Natural killer cell (primary cell): ENCODE data around the gene PAMR1. TPM values are rescaled to one million over a fixed set of nuclear protein-coding genes. Genes with fewer than 3 reads are reported as not detected.

ENCODE experiments used
- ATAC-seq, 3 donors: fragments of 150-1000 bp in 2 of 3; fragments of 200-7000 bp in 1 of 3; cut with Tn5 transposase; 1 replicate in 1 of 3; 2 replicates in 2 of 3; pipeline ENCODE4 v1.10.0; 2021; ENCODE audit warnings: mild to moderate bottlenecking in 2 of 3, moderate library complexity in 2 of 3
- DNase-seq, 2 donors: peaks; one replicate each; pipeline versions ENCODE4 v3.0.0 to v3.0.0-alpha.2; 2013 to 2021; ENCODE audit warnings: mixed read lengths in 1 of 2
- H3K27ac ChIP-seq: one replicate; pipeline ENCODE4 v1.5.1; 2013; ENCODE audit warnings: mild to moderate bottlenecking, low read length
- H3K27me3 ChIP-seq: one replicate; pipeline ENCODE4 v1.6.1; 2013; ENCODE audit warnings: low read length; ENCODE audit not compliant: control insufficient read depth, insufficient read depth
- H3K36me3 ChIP-seq: one replicate; pipeline ENCODE4 v1.6.1; 2013; ENCODE audit warnings: low read length; ENCODE audit not compliant: control insufficient read depth, insufficient read depth
- H3K4me1 ChIP-seq: one replicate; pipeline ENCODE4 v1.6.1; 2013; ENCODE audit warnings: low read length; ENCODE audit not compliant: control insufficient read depth, insufficient read depth
- H3K4me3 ChIP-seq: one replicate; pipeline ENCODE4 v1.5.1; 2013; ENCODE audit warnings: low read length
- H3K9me3 ChIP-seq: one replicate; pipeline ENCODE4 v1.6.1; 2013; ENCODE audit warnings: low read length; ENCODE audit not compliant: control insufficient read depth, insufficient read depth
- H3K27ac Mint-ChIP-seq, 2 donors: one replicate each; pipeline ENCODE4 v1.8.0; 2022; ENCODE audit warnings: mild to moderate bottlenecking in 2 of 2, mixed read lengths in 2 of 2, moderate library complexity in 1 of 2
- H3K27me3 Mint-ChIP-seq, 2 donors: one replicate each; pipeline ENCODE4 v1.8.0; 2022; ENCODE audit warnings: low read depth in 2 of 2, mixed read lengths in 2 of 2
- H3K36me3 Mint-ChIP-seq: one replicate; pipeline ENCODE4 v1.8.0; 2022; ENCODE audit warnings: mixed read lengths
- H3K4me1 Mint-ChIP-seq, 2 donors: one replicate each; pipeline ENCODE4 v1.8.0; 2022; ENCODE audit warnings: mixed read lengths in 2 of 2
- H3K4me3 Mint-ChIP-seq: one replicate; pipeline ENCODE4 v1.8.0; 2022; ENCODE audit warnings: mild to moderate bottlenecking, moderate library complexity, mixed read lengths
- H3K9me3 Mint-ChIP-seq, 2 donors: one replicate each; pipeline ENCODE4 v1.8.0; 2022; ENCODE audit warnings: mixed read lengths in 2 of 2
- WGBS: methylation state at CpG from one replicate; pipeline ENCODE4 v1.1.7; 2013; ENCODE audit warnings: missing lambda C conversion rate; ENCODE audit not compliant: insufficient coverage; 5-methylcytosine and 5-hydroxymethylcytosine counted together
- intact Hi-C: fragments of 100-400 bp; cut with micrococcal nuclease; formaldehyde crosslinking; loops from one replicate; pipeline ENCODE4 v1.14.2; 2022
- total RNA-seq, 4 donors: library from RNA; stranded (reverse); fragments of 120-200 nt in 1 of 4; gene quantifications; one replicate each; pipeline versions ENCODE4 v1.2.3 to v1.2.4, GENCODE V29; 2013 to 2022
- TF ChIP-seq, protein P1 (sequence below): fragments of 200-600 bp; IDR thresholded peaks from one replicate; pipeline ENCODE4 v1.8.0; 2022; ENCODE audit warnings: antibody characterized with exemption

PAMR1 gene
- total RNA-seq, 3 donors from 2014 or later (not counting 1 experiment from before 2014, with no cell fraction given): not detected

DNA sequence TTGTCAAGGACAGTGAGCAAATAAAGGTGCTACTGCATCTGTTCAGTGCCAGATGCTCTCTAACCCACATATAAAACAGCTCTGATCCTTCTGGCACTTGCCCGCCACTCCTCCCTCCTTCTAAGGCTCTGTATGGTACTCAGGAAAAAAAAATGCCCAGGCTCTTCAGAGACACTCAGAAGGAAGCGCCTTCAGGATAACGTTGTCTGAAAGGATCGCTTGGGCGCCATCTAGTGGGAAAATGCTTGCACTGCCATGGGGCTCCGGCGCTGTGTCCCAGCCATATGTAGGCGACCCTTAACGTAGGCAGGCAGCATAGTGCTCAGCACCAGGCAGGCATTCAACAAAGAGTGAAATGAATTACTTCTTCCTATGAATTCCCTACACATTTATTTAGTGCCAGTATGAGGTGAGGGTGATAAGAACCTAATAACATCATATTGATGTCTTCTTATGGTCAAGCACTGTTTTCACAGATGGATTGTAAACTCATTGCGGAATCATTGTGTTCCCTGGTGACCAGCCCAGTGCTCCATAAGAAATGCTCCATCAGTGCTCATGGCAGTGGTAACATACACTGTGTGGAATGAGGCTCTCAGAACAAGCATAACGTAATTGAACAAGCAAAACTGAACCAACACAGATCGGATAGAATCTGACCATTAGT lies 39.6 kb downstream of the PAMR1 start:
- no peaks in the 10 kb centered on the region for H3K36me3 ChIP-seq
- Mint-ChIP-seq H3K9me3 (no peaks in the 10 kb centered on the region), H3K27me3 (peaks cover 18 to 41% of the 10 kb centered on the region in 2 donors), H3K4me1 (no peaks in the 10 kb centered on the region), H3K27ac (no peak overlapping the region), H3K4me3 (no peak overlapping the region), H3K36me3 (no peaks in the 10 kb centered on the region)
- DNase-seq: peak; percentile 56 to 79
- H3K27ac ChIP-seq: no peak overlapping the region
- intact Hi-C loops: loop anchor here (1.0 to 2.0 kb wide), 2 partner anchors 559 to 899 kb away; no protein-coding TSS in a partner anchor
- no peaks in the 10 kb centered on the region for H3K4me1 ChIP-seq
- 18% methylated on average over 12 of the region's 12 CpGs for WGBS
- TF ChIP-seq, protein P1, sequence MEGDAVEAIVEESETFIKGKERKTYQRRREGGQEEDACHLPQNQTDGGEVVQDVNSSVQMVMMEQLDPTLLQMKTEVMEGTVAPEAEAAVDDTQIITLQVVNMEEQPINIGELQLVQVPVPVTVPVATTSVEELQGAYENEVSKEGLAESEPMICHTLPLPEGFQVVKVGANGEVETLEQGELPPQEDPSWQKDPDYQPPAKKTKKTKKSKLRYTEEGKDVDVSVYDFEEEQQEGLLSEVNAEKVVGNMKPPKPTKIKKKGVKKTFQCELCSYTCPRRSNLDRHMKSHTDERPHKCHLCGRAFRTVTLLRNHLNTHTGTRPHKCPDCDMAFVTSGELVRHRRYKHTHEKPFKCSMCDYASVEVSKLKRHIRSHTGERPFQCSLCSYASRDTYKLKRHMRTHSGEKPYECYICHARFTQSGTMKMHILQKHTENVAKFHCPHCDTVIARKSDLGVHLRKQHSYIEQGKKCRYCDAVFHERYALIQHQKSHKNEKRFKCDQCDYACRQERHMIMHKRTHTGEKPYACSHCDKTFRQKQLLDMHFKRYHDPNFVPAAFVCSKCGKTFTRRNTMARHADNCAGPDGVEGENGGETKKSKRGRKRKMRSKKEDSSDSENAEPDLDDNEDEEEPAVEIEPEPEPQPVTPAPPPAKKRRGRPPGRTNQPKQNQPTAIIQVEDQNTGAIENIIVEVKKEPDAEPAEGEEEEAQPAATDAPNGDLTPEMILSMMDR: peak; percentile 89
- H3K27me3 ChIP-seq: peaks cover 3% of the 10 kb centered on the region
- no peaks in the 10 kb centered on the region for H3K9me3 ChIP-seq
- peak; percentile 70 to 96 (median 81) for ATAC-seq
- no peak overlapping the region for H3K4me3 ChIP-seq

DNA sequence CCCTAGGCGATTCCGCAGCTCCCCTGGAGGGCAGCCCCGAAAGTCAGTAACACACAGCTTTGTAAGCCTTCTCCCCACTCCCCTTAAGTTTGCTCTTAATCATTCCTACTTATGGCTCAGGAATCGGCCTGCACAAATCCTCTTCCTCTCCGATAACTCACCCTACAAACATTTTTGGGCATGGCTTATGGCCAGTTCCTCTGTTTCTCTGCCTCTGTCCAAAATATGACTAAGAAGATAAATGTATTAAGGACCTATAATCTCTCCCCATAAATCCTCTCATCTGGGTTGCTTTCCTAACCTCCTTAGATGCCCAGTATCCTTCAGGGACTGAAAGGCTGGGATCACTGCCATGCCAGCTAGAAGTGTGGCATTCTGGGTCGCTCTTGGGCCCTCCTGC lies 41.0 kb downstream of the PAMR1 start:
- Histone ChIP-seq H3K4me1 (no peaks in the 10 kb centered on the region), H3K27me3 (peaks cover 3% of the 10 kb centered on the region), H3K27ac (no peak overlapping the region), H3K36me3 (no peaks in the 10 kb centered on the region), H3K4me3 (no peak overlapping the region), H3K9me3 (no peaks in the 10 kb centered on the region)
- TF ChIP-seq, protein P1: no peak
- H3K27me3 Mint-ChIP-seq: peaks cover 18 to 41% of the 10 kb centered on the region in 2 donors
- intact Hi-C loops: loop anchor here (2.0 kb wide), 1 partner anchor 898 kb away; no protein-coding TSS in a partner anchor
- no peaks in the 10 kb centered on the region for H3K36me3 Mint-ChIP-seq
- 89% methylated on average over 6 of the region's 6 CpGs for WGBS
- H3K9me3 Mint-ChIP-seq: no peaks in the 10 kb centered on the region
- ATAC-seq: no peak
- H3K4me1 Mint-ChIP-seq: no peaks in the 10 kb centered on the region
- no peak overlapping the region for H3K4me3 Mint-ChIP-seq
- no peak for DNase-seq
- no peak overlapping the region for H3K27ac Mint-ChIP-seq

DNA sequence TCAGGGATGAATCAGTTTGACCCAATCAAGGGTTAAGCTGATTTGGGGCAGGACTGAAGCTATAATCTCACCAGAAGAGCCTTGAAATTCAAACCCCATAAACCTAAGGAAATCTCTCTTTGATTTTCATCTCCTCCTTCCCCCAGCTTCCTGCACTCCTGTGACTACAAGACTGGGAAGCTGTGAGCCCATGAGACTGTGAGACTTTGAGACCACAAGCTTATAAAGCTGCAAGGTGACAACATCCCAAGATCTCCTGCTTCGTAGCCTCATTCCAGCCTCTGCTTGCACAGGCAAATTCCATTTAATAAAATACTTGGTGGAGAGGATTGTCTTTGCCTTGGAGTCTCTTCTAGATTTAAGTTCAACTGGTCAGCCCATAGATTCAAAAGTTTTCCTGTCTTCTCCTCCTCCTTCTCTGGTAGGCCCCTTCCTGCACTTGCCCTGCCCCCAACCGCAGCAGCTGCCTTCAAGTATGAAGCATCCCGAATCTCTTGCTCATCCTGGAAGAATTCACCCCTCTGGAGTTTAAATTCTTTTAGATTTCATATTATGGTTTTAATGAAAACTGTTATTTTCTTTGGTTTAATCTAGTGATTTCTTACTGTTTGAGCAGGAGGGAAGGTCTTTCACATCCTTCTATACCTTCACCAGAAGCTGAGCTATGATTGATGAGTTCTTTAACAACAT lies 42.1 kb downstream of the PAMR1 start:
- no peak overlapping the region for H3K27ac Mint-ChIP-seq

More for the DNA sequence above, 42.1 kb downstream of the PAMR1 start:
- no peaks in the 10 kb centered on the region for H3K36me3 ChIP-seq
- Mint-ChIP-seq H3K27me3 (peaks cover 24 to 41% of the 10 kb centered on the region in 2 donors), H3K36me3 (no peaks in the 10 kb centered on the region), H3K4me3 (no peak overlapping the region), H3K4me1 (no peaks in the 10 kb centered on the region), H3K9me3 (no peaks in the 10 kb centered on the region)
- H3K27me3 ChIP-seq: peaks cover 3% of the 10 kb centered on the region
- TF ChIP-seq, protein P1: no peak
- no peak for DNase-seq
- no peaks in the 10 kb centered on the region for H3K9me3 ChIP-seq
- H3K4me1 ChIP-seq: no peaks in the 10 kb centered on the region
- no peak for ATAC-seq
- intact Hi-C loops: no loop called here
- 100% methylated on average over 2 of the region's 3 CpGs for WGBS
- H3K27ac ChIP-seq: no peak overlapping the region
- H3K4me3 ChIP-seq: no peak overlapping the region
